ENCODE measurements around the gene UNC13B. TPM values are rescaled to one million over a fixed set of nuclear protein-coding genes. Genes with fewer than 3 reads are reported as not detected.

The UNC13B gene
- total RNA-seq, 1 experiment from 2014 or later, result 49.3 TPM

GRCh38 chr9:35374436-35374835, 212.6 kb downstream of the UNC13B start:
- Mint-ChIP-seq H3K27me3 (ENCODE audit: low read depth) (no peaks in the 10 kb centered on the region), H3K36me3 (no peaks in the 10 kb centered on the region), H3K4me1 (no peaks in the 10 kb centered on the region), H3K27ac (no peak overlapping the region), H3K4me3 (no peak overlapping the region), H3K9me3 (no peaks in the 10 kb centered on the region)
- CTCF ChIA-PET, result no interaction called here
- POLR2A ChIA-PET, result no interaction called here
- DNase-seq (ENCODE audit: low spot score), result no peak
- ATAC-seq, result no peak
- no peak for TF ChIP-seq SOX15 (CRISPR knock-in tag; IDR thresholded peaks at IDR 0.05)
- TF ChIP-seq ZNF512 (CRISPR knock-in tag; IDR thresholded peaks at IDR 0.05; ENCODE audit: borderline replicate concordance), result no peak
- no peak for TF ChIP-seq CREM (CRISPR knock-in tag; IDR thresholded peaks at IDR 0.05)
- no peak for TF ChIP-seq PRDM15 (CRISPR knock-in tag; IDR thresholded peaks at IDR 0.05)
- no peak for TF ChIP-seq USF1 (CRISPR knock-in tag; IDR thresholded peaks at IDR 0.05)
- TF ChIP-seq ATF2 (CRISPR knock-in tag; IDR thresholded peaks at IDR 0.05; ENCODE audit: borderline replicate concordance, low read depth), result no peak
- no peak for TF ChIP-seq ETV6 (CRISPR knock-in tag; IDR thresholded peaks at IDR 0.05)
- TF ChIP-seq ARID4B (CRISPR knock-in tag; IDR thresholded peaks at IDR 0.05; ENCODE audit: borderline replicate concordance), result no peak
- no peak for TF ChIP-seq ZNF416 (CRISPR knock-in tag; IDR thresholded peaks at IDR 0.05)
- TF ChIP-seq ZNF532 (CRISPR knock-in tag; IDR thresholded peaks at IDR 0.05; ENCODE audit: borderline replicate concordance), result no peak
- TF ChIP-seq ESRRA (CRISPR knock-in tag; IDR thresholded peaks at IDR 0.05; ENCODE audit: borderline replicate concordance), result no peak
